Small intestine (tissue), 7 donors: ENCODE results near the gene WDR48. TPM values are rescaled to one million over a fixed set of nuclear protein-coding genes. Genes with fewer than 3 reads are reported as not detected.

ENCODE experiments used
- DNase-seq, 2 donors: peaks; one replicate each; pipeline versions ENCODE4 v3.0.0 to v3.0.0-alpha.2; 2013
- FAIRE-seq: peaks from 2 replicates; lab custom pipeline; 2012; peaks lifted over from hg19 to GRCh38; lab: Jason Lieb, UNC
- H3K27ac ChIP-seq, 3 donors: one replicate each; pipeline ENCODE4 v1.5.1; 2013; ENCODE audit warnings: low read length in 2 of 3, mild to moderate bottlenecking in 2 of 3, control low read depth in 1 of 3, inconsistent platforms in 1 of 3, low read depth in 1 of 3, moderate library complexity in 1 of 3
- H3K27me3 ChIP-seq, 3 donors: one replicate each; pipeline ENCODE4 v1.6.1; 2013; ENCODE audit warnings: low read length in 3 of 3, inconsistent platforms in 1 of 3; ENCODE audit not compliant: control insufficient read depth in 3 of 3, insufficient read depth in 3 of 3
- H3K36me3 ChIP-seq, 3 donors: one replicate each; pipeline ENCODE4 v1.6.1; 2013; ENCODE audit warnings: low read length in 3 of 3, inconsistent platforms in 1 of 3, low read depth in 1 of 3, mild to moderate bottlenecking in 1 of 3, moderate library complexity in 1 of 3; ENCODE audit not compliant: control insufficient read depth in 3 of 3, insufficient read depth in 2 of 3
- H3K4me1 ChIP-seq, 3 donors: one replicate each; pipeline ENCODE4 v1.6.1; 2013; ENCODE audit warnings: low read length in 2 of 3, inconsistent platforms in 1 of 3, low read depth in 1 of 3, mild to moderate bottlenecking in 1 of 3, moderate library complexity in 1 of 3; ENCODE audit not compliant: control insufficient read depth in 3 of 3, insufficient read depth in 2 of 3
- H3K4me3 ChIP-seq, 3 donors: one replicate each; pipeline ENCODE4 v1.5.1; 2013; ENCODE audit warnings: low read length in 3 of 3, control low read depth in 1 of 3, inconsistent platforms in 1 of 3, low read depth in 1 of 3, mild to moderate bottlenecking in 1 of 3, moderate library complexity in 1 of 3
- H3K9me3 ChIP-seq, 2 donors: one replicate each; pipeline ENCODE4 v1.6.1; 2013; ENCODE audit warnings: low read depth in 1 of 2, low read length in 1 of 2; ENCODE audit not compliant: control insufficient read depth in 2 of 2, insufficient read depth in 1 of 2
- WGBS, 3 donors: extraction: QIAGEN DNeasy Blood & Tissue Kit; methylation state at CpG; one replicate each; pipeline ENCODE4 v1.1.7; 2013; 5-methylcytosine and 5-hydroxymethylcytosine counted together
- polyA plus RNA-seq, 4 donors: library from polyadenylated mRNA; stranded (reverse) in 3 of 4; unstranded in 1 of 4; fragments of 200-250 nt in 3 of 4; fragments of 120-200 nt in 1 of 4; gene quantifications; one replicate each; pipeline versions ENCODE4 v1.2.1 to v1.2.3, GENCODE V29; 2013
- donor health status: healthy with polysubstance abuse.
- donor health status: control.
- donor health status: control.
- donor health status: Bipolar disorder and iron deficiency.
- donor health status: healthy.

Gene WDR48
- polyA plus RNA-seq, 4 donors, result 15.7 to 42.3 (median 18.8) TPM

DNA sequence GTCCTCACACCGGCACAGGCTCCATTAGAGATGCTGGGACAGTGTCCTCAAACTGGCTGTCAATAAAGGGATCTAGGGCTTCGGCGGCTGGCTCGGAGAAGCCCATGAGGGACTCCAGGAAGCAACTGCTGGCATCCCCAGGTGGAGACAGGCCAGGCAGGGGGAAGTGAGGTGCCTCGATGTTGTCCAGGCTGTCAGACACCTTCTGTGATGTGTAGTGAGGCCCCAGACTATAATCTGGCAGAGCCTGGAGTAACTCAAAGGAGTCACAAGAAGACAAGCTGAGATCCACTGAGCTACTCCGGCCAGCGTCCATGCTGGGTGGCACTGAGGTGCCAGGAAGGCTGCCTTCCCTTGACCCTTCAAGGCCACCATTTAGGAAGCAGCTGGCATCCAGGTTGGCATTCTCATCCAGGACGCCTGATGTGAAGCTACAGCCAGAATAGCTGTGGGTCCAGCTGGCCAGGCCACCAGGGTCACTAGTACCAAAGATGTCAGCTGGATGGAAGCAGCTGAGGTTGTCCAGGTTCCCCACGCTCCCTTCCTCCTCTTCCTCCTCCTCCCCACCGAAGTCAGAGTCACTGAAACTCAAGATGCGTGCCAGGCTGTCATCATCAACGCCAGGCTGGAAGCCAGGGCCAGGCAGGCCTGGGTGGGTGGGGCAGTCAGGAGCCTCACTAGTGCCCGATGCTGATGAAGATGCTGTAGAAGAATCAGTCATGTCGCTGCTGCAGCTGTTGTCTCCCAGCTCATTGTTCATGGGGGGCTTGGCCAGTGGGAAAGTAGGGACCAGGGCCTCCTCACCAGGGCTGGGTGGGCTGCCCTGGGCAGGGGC, 91.5 kb downstream of the WDR48 start:
- H3K36me3 ChIP-seq, result peaks cover 11 to 75% (median 24%) of the 10 kb centered on the region in 3 donors
- H3K4me3 ChIP-seq, result no peak overlapping the region
- FAIRE-seq (no peak), DNase-seq (no peak)
- peaks cover 15 to 54% (median 34%) of the 10 kb centered on the region in 3 donors for H3K4me1 ChIP-seq
- no peaks in the 10 kb centered on the region for H3K27me3 ChIP-seq
- peak overlapping the region in 1 of 3 donors; percentile 88 for H3K27ac ChIP-seq
- H3K9me3 ChIP-seq, result no peaks in the 10 kb centered on the region
- WGBS, 3 donors, result 64 to 79% (median 69%) methylated on average over 14 of the region's 14 CpGs

DNA sequence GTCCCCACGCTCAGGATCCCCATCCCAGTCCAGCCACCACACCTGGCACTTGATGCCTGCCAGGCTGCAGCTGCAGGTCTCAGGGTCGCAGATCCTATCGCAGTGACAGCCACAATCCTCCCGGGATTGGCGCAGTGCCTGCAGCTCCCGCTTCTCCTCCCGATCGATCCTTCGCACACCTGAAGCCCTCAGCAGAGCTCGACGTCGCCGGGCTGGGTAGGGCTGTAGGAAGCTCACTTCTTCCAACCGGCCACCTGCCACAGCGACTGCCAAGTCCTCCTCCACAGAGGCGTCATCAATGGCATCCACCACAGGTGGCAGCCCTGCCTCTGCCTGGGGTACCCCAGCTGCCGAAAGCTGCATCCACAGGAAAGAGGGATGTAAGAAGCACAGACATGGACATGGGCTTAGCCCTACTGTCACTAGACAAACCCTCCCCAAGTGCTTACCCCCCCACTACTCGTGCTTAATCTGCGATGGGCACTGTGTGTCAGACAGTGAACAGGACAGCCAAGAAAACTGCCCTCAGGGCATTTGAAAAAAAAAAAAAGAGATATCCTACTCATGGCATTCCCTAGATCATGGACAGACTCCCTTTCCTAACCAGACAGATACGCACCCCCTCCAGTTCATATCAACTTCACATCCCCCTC, 92.4 kb downstream of the WDR48 start:
- H3K4me1 ChIP-seq, result peaks cover 15 to 60% (median 40%) of the 10 kb centered on the region in 3 donors

GRCh38 chr3:39144748-39145380, 93.0 kb downstream of the WDR48 start:
- WGBS, 3 donors, result 93 to 96% (median 96%) methylated on average over 23 of the region's 23 CpGs
- DNase-seq, result no peak
- Histone ChIP-seq H3K4me1 (peaks cover 17 to 66% (median 45%) of the 10 kb centered on the region in 3 donors), H3K27ac (no peak overlapping the region), H3K4me3 (no peak overlapping the region), H3K27me3 (no peaks in the 10 kb centered on the region), H3K36me3 (peaks cover 11 to 71% (median 24%) of the 10 kb centered on the region in 3 donors), H3K9me3 (no peaks in the 10 kb centered on the region)
- no peak for FAIRE-seq

More for the DNA sequence above, 92.4 kb downstream of the WDR48 start:
- Histone ChIP-seq H3K27me3 (no peaks in the 10 kb centered on the region), H3K36me3 (peaks cover 11 to 73% (median 24%) of the 10 kb centered on the region in 3 donors), H3K4me3 (no peak overlapping the region), H3K27ac (no peak overlapping the region), H3K9me3 (no peaks in the 10 kb centered on the region)
- DNase-seq, result peak in 1 of 2 donors; percentile 38
- FAIRE-seq, result no peak
- 33 to 77% (median 51%) methylated on average over 20 of the region's 20 CpGs for WGBS, 3 donors

GRCh38 chr3:39146083-39146501, 94.3 kb downstream of the WDR48 start:
- Histone ChIP-seq H3K27me3 (no peaks in the 10 kb centered on the region), H3K36me3 (peaks cover 11 to 66% (median 17%) of the 10 kb centered on the region in 3 donors), H3K4me1 (peaks cover 24 to 70% (median 41%) of the 10 kb centered on the region in 3 donors), H3K9me3 (no peaks in the 10 kb centered on the region), H3K4me3 (no peak overlapping the region), H3K27ac (peak overlapping the region; percentile 39 to 95 (median 87))
- DNase-seq, result peak; percentile 57 to 85
- no peak for FAIRE-seq
- 23 to 47% (median 25%) methylated on average over 11 of the region's 11 CpGs for WGBS, 3 donors

Other genes with a start within 250 kb of the WDR48 start
- not detected for gene SCN10A, start 235.8 kb upstream of the WDR48 start, polyA plus RNA-seq
- gene SCN11A, start 72 bp upstream of the WDR48 start, polyA plus RNA-seq, result 1 to 10 TPM in 1 of 4 donors, under 1 TPM in 1, not detected in 2; 0.32 to 3.9 TPM
- 10 to 100 TPM; 30.5 to 60.0 (median 42.4) TPM for gene GORASP1, start 55.6 kb downstream of the WDR48 start, polyA plus RNA-seq
- gene TTC21A, start 55.7 kb downstream of the WDR48 start, polyA plus RNA-seq, result 10 to 100 TPM in 2 of 4 donors, 1 to 10 TPM in 2; 1.7 to 12.7 (median 7.0) TPM
- 10 to 100 TPM; 15.1 to 34.3 (median 18.8) TPM for gene CSRNP1, start 101.6 kb downstream of the WDR48 start, polyA plus RNA-seq
- gene XIRP1, start 140.6 kb downstream of the WDR48 start, polyA plus RNA-seq, result 1 to 10 TPM in 2 of 4 donors, under 1 TPM in 2; 0.15 to 5.4 (median 1.0) TPM
- gene CX3CR1, start 228.0 kb downstream of the WDR48 start, polyA plus RNA-seq, result 1 to 10 TPM in 1 of 4 donors, under 1 TPM in 1, not detected in 2; 0.06 to 3.7 TPM